Left renal pelvis (tissue), 4 donors: ENCODE data around the gene TTBK1. TPM values are rescaled to one million over a fixed set of nuclear protein-coding genes. Genes with fewer than 3 reads are reported as not detected.

Experiments
- DNase-seq, 4 donors: peaks; one replicate each; pipeline ENCODE4 v3.0.0-alpha.2; 2013; ENCODE audit warnings: low read depth in 4 of 4, low spot score in 3 of 4
- polyA plus RNA-seq, 4 donors: library from polyadenylated mRNA; unstranded; fragments of 120-200 nt; gene quantifications; one replicate each; pipeline ENCODE4 v1.2.1, GENCODE V29; 2013; ENCODE audit not compliant: insufficient read length in 4 of 4

Gene TTBK1
- polyA plus RNA-seq, 4 donors: 0.20 to 0.44 (median 0.30) TPM

- no peak for DNase-seq
Observed at GRCh38 chr6:43254138-43254817, 11.0 kb downstream of the TTBK1 start.

DNA sequence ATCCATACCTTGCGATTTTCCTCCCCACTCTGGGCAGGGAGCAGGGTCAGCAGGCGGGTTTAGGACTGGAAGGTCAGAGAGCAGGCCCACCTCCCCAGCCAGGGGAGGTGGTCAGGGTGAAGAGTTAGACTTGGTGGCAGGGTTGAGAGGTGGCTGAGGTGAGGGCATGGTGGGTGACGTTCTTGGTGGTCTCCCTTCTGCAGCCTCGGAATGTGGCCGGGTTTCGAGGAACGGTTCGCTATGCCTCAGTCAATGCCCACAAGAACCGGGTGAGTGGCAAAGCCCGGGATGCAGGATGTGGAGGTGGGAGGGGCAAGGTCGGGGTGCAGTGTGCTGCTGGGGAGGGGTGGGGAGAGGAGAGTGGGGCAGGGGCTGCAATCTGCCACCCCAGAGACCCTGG is 11.6 kb downstream of the TTBK1 start:
- DNase-seq: no peak

DNA sequence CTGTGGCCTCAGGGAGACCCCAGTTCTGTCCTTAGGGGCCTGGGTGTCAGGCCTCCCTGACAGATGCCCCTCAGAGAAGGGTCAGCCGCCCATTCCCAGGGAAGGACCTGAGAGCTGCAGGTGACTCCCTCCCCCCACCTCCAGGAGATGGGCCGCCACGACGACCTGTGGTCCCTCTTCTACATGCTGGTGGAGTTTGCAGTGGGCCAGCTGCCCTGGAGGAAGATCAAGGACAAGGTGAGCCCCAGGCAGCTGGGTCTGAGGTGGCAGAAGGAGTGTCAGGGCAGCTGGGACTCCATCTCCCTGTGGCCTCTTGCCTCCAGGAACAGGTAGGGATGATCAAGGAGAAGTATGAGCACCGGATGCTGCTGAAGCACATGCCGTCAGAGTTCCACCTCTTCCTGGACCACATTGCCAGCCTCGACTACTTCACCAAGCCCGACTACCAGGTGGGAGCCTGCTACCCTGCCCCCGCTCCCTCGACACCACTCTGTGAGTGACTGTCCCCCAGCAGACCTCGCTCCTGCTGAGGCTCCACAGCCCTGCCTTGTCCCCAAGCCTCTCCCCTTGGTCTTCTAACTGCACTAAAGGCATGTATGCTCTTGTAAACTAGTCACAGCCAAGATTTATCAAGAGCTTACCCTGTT is 12.2 kb downstream of the TTBK1 start:
- DNase-seq: no peak

GRCh38 chr6:43256670-43257366 is 13.5 kb downstream of the TTBK1 start:
- no peak for DNase-seq

GRCh38 chr6:43257367-43258145 is 14.3 kb downstream of the TTBK1 start:
- no peak for DNase-seq

- DNase-seq: no peak
Observed at GRCh38 chr6:43258180-43258579, 14.9 kb downstream of the TTBK1 start.

GRCh38 chr6:43258807-43259686 is 15.8 kb downstream of the TTBK1 start:
- no peak for DNase-seq

DNA sequence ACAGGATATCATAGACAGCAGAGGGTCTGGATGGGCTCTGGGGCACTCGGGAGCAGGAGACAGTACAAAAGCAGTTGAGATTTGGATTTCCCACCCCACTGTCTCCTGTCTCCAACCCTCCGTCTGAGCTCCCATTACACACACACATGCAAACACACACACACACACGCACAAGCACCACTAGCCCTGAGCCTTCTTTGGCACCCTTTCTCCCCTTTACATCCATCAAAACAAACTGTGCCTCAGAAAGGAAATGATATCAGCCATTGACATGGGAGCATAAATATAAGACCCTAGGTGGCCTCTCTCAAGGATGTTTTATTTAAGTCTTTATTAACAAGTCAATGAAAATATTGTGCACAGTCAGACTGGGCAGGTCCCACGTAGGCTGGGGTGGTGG is 17.5 kb downstream of the TTBK1 start:
- DNase-seq: no peak

GRCh38 chr6:43261198-43261597 is 17.9 kb downstream of the TTBK1 start:
- DNase-seq: no peak

GRCh38 chr6:43262000-43262779 is 18.9 kb downstream of the TTBK1 start:
- no peak for DNase-seq

GRCh38 chr6:43262780-43263313 is 19.6 kb downstream of the TTBK1 start:
- DNase-seq: no peak

GRCh38 chr6:43263314-43264178 is 20.3 kb downstream of the TTBK1 start:
- no peak for DNase-seq

DNA sequence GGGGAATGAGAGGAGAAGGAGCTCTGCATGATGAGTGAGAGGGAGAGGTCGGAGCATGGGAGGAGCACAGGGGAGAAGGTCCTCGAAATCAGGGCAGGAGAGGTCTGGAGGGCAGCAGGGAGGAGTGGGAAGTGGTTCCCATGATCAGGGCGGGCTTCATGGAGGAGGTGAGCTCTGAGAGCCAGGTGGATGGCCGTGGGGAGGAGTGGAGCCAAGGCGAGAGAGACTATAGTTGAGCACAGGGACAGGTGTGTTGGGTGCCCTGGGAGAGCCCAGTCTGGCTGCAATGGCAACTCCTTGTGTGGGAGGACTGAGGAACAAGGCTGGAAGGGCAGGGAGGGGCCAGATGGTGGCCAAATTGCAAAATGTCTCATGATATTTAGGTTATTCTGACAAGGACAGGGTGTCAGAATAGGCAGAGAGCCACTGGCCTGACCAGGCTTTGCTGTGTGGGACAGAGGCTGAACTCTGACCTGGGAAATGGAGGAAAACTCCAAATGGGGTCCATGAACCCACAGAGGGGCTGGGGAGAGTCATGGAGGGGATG is 21.4 kb downstream of the TTBK1 start:
- no peak for DNase-seq

DNA sequence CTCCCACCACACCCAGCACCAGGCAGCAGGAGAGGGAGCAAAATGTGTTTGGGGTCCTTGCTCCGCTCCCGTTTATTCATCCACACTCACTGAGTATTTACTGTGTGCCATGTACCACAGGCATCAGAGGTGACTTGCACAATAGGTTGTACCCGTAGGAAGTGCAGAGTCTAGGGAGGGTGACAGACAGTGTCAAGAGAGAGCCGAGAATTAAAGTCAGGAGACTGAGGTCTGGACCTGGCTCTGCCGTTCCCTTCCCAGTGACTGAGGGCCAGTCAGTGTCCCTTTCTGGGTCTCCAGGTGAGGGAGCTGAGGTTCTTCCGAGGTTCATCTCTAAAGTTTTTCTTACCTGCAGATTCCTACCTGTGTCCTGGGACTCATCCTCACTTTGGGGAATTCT is 22.3 kb downstream of the TTBK1 start:
- DNase-seq: no peak

DNA sequence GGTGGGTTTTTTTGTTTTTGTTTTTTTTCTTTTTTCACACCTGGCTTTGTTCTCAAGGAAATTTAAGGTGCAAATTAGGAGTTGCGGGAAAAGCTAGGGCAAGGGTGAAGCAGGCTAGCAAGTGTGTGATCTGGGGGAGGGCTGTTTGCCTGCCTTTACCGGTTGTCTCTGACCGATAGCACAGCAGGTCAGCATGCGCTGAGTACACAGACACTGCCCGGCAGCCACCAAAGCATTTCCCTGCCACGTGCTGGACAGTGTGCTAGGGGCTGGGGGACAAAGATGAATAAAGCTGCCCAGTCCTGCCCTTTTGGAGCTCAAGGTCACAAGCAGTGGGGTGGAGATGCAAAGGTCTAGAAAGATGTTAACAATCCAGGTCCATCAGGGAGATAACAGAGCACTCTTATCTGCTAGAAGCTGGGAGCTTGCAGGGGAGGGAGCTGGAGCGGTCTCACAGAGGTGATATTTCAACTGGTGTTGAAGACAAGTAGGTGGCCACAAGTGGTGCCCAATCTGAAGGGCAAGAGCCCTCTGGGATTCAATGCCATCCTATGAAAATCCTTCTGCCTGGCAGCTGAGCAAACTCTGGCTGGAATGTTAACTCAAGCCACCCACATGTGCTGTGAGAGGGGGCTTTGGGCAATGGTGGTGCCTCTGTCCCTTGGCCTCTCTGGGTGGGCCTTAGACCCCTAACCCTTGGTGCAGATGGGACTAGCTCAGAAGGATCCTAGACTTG is 24.5 kb downstream of the TTBK1 start:
- no peak for DNase-seq

DNA sequence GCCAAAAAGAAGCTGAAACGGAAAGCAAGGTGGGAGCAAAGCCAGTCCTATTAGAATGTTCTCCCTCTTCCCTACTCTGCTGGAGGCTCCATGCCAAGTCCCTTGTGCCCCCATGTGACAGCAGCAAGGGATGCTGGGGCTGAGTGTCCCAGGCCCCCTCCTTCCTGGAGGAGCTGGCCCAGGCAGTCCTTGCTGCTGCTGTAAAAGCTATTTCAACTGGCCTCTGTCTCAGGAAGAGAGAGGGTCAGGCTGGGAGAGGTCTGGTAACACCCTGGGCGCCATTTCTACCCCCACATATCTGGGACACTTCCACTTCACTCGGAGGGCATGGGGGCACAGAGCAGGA is 25.0 kb downstream of the TTBK1 start:
- DNase-seq: no peak

- no peak for DNase-seq
Observed at GRCh38 chr6:43268782-43269272, 25.5 kb downstream of the TTBK1 start.
